ENCODE measurements around the gene GJB2. TPM values are rescaled to one million over a fixed set of nuclear protein-coding genes. Genes with fewer than 3 reads are reported as not detected.

The GJB2 gene
- total RNA-seq, 1 experiment from 2014 or later = not detected

- DNase-seq (ENCODE audit: low read depth in 1 of 2, low spot score in 2 of 2) = no peak
- Histone ChIP-seq H3K27ac (no peak overlapping the region), H3K36me3 (no peaks in the 10 kb centered on the region), H3K4me3 (no peak overlapping the region), H3K27me3 (replicated peaks) (peaks cover 20% of the 10 kb centered on the region), H3K9me3 (replicated peaks) (no peaks in the 10 kb centered on the region), H3K4me1 (replicated peaks) (peaks cover 15% of the 10 kb centered on the region)
Observed at GRCh38 chr13:20188667-20189553, 3.8 kb downstream of the GJB2 start.

GRCh38 chr13:20186771-20187170, 6.0 kb downstream of the GJB2 start:
- Histone ChIP-seq H3K4me3 (no peak overlapping the region), H3K36me3 (no peaks in the 10 kb centered on the region), H3K9me3 (replicated peaks) (no peaks in the 10 kb centered on the region), H3K27me3 (replicated peaks) (no peaks in the 10 kb centered on the region; the same call in 1 of the 2 replicates), H3K4me1 (replicated peaks) (peaks cover 10% of the 10 kb centered on the region), H3K27ac (no peak overlapping the region)
- no peak for DNase-seq (ENCODE audit: low read depth in 1 of 2, low spot score in 2 of 2)

- peaks cover 6% of the 10 kb centered on the region for H3K4me1 ChIP-seq (replicated peaks)
- H3K9me3 ChIP-seq (replicated peaks) = no peaks in the 10 kb centered on the region
- DNase-seq (ENCODE audit: low read depth in 1 of 2, low spot score in 2 of 2) = no peak
- no peaks in the 10 kb centered on the region for H3K36me3 ChIP-seq
- no peak overlapping the region for H3K27ac ChIP-seq
- no peaks in the 10 kb centered on the region for H3K27me3 ChIP-seq (replicated peaks)
- no peak overlapping the region for H3K4me3 ChIP-seq
Observed at GRCh38 chr13:20185366-20186056, 7.2 kb downstream of the GJB2 start.

GRCh38 chr13:20182231-20182846, 10.4 kb downstream of the GJB2 start:
- Histone ChIP-seq H3K4me3 (no peak overlapping the region), H3K36me3 (no peaks in the 10 kb centered on the region), H3K9me3 (replicated peaks) (no peaks in the 10 kb centered on the region), H3K27me3 (replicated peaks) (no peaks in the 10 kb centered on the region), H3K27ac (no peak overlapping the region), H3K4me1 (replicated peaks) (no peaks in the 10 kb centered on the region)
- peak in 1 of 2 experiments; percentile 28 for DNase-seq (ENCODE audit: low read depth in 1 of 2, low spot score in 2 of 2)

GRCh38 chr13:20181188-20181587, 11.6 kb downstream of the GJB2 start:
- DNase-seq (ENCODE audit: low read depth in 1 of 2, low spot score in 2 of 2) = no peak
- no peaks in the 10 kb centered on the region for H3K4me1 ChIP-seq (replicated peaks)
- H3K9me3 ChIP-seq (replicated peaks) = no peaks in the 10 kb centered on the region
- H3K27me3 ChIP-seq (replicated peaks) = no peaks in the 10 kb centered on the region
- no peak overlapping the region for H3K27ac ChIP-seq
- no peak overlapping the region for H3K4me3 ChIP-seq
- no peaks in the 10 kb centered on the region for H3K36me3 ChIP-seq

DNA sequence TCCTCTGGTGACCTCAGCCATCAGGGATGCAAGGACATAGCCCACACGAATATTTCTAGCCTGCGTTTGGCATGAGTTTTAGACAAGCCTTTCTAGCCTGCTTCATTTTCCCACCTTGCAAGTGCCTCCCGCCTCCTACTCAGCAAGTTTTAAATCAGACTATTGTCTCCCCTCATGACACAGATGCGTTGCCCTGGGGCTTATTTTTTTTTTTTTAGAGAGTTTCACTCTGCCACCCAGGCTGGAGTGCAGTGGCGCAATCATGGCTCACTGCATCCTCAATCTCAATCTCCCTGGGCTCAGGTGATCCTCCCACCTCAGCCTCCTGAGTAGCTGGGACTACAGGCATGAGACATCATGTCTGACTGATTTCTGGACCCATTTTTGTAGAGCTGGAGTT, 14.6 kb downstream of the GJB2 start:
- Histone ChIP-seq H3K4me3 (no peak overlapping the region), H3K27ac (no peak overlapping the region), H3K4me1 (replicated peaks) (peaks cover 9% of the 10 kb centered on the region), H3K9me3 (replicated peaks) (no peaks in the 10 kb centered on the region), H3K27me3 (replicated peaks) (no peaks in the 10 kb centered on the region), H3K36me3 (no peaks in the 10 kb centered on the region)
- DNase-seq (ENCODE audit: low read depth in 1 of 2, low spot score in 2 of 2) = no peak

DNA sequence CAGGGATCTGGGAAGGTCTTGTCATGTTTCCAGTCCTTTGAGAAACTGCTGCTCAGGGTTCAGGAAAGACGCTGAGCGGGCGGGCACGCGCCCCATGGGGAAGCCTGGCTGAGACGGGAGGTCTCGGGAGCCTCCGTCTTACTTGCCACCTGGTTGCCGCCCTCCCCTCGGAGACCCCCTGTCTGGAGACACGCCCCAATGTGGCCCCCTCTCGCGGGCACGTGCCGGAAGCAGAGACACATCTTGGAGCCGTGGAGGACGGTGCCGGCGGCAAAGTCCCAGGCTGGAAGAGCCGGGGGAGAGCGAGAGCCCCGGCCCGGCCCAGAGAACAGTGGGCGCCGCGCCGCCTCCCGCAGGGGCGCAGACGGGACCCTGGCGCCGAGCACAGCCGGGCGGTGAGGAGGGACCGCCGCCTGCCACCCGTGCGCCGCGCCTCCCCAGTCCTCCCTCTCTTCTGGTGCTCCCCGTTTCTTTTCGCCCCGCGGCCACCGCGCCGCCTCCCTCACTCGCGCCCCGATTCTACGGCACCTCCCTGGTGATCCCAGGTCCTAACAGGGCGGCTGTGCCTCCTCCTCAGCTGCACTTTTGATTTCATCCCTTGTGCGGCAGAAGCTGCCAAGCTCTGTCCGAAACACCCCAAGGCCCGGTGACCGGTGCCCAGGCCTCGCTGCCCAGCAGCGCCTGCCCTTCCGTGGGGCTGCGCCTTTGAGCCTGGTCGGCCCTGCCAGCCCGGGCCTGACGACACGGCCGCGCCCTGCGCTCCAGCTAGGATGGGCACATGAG, 15.5 kb downstream of the GJB2 start:
- Histone ChIP-seq H3K27me3 (replicated peaks) (no peaks in the 10 kb centered on the region), H3K4me3 (no peak overlapping the region), H3K4me1 (replicated peaks) (peaks cover 9% of the 10 kb centered on the region), H3K36me3 (no peaks in the 10 kb centered on the region), H3K27ac (no peak overlapping the region), H3K9me3 (replicated peaks) (no peaks in the 10 kb centered on the region)
- DNase-seq (ENCODE audit: low read depth in 1 of 2, low spot score in 2 of 2) = no peak

GRCh38 chr13:20175907-20176652, 16.7 kb downstream of the GJB2 start:
- Histone ChIP-seq H3K27ac (no peak overlapping the region), H3K4me3 (no peak overlapping the region), H3K9me3 (replicated peaks) (no peaks in the 10 kb centered on the region), H3K36me3 (no peaks in the 10 kb centered on the region), H3K4me1 (replicated peaks) (peaks cover 9% of the 10 kb centered on the region), H3K27me3 (replicated peaks) (no peaks in the 10 kb centered on the region)
- DNase-seq (ENCODE audit: low read depth in 1 of 2, low spot score in 2 of 2) = no peak

DNA sequence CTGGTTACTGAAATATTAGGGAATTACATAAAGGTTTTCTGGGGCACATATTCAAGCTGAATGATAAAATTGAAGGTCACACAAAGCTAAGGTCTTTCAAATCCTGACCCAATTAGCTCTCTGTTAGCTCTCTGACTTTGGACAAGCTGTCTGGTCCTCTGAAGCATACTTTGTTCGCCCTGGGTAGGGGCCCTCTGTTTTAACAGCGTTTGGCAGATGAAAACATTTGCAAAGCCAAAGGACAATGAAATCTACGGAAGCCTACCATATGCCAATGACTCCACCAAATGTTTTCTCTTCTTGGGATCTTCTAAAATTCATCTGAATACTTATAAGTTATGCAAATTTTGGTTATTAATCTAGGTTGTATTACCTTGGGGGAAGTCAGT, 17.3 kb downstream of the GJB2 start:
- H3K36me3 ChIP-seq = no peaks in the 10 kb centered on the region
- H3K4me1 ChIP-seq (replicated peaks) = peaks cover 9% of the 10 kb centered on the region
- H3K4me3 ChIP-seq = no peak overlapping the region
- DNase-seq (ENCODE audit: low read depth in 1 of 2, low spot score in 2 of 2) = no peak
- H3K27ac ChIP-seq = no peak overlapping the region
- no peaks in the 10 kb centered on the region for H3K27me3 ChIP-seq (replicated peaks)
- H3K9me3 ChIP-seq (replicated peaks) = no peaks in the 10 kb centered on the region

DNA sequence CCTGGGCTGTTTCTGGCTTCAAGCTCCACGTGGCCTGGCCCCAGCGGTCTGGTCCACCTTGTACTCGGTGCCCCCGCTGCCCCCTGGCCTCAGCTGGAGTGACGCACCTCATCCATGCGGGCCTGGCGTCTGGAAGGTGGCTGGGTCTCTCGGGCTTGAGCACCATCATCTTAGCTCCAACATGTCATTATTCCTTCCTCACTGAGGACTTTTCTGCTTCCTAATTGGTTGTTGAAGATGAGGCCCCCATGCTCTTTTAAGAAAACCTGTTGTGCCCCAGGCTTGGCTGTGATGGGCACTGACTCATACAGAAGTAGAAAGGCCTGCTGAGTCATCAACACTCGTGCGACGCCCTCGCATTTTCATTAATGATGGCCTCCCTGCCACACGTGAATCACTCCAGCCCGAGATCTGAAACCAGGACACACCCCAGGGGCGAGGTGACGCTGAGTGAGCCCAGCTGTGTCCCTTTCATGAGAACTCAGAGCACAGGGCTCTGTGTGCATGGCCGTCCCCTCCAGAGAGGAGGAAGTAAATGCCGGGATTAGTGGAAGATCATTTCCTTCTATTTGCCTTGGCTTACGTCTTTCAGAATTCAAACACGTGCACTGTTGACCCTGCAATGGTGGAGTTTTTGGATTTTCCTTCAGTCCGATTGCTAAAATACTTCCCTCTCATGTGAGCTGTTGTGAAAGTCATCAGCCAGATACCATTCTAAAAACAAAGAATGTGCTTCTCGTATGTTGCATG, 17.9 kb downstream of the GJB2 start:
- H3K27ac ChIP-seq = no peak overlapping the region
- no peaks in the 10 kb centered on the region for H3K27me3 ChIP-seq (replicated peaks)
- peak; percentile 50 to 73 for DNase-seq (ENCODE audit: low read depth in 1 of 2, low spot score in 2 of 2)
- no peaks in the 10 kb centered on the region for H3K9me3 ChIP-seq (replicated peaks)
- no peaks in the 10 kb centered on the region for H3K36me3 ChIP-seq
- no peak overlapping the region for H3K4me3 ChIP-seq
- H3K4me1 ChIP-seq (replicated peaks) = peaks cover 9% of the 10 kb centered on the region

GRCh38 chr13:20173116-20173746, 19.5 kb downstream of the GJB2 start:
- Histone ChIP-seq H3K4me1 (replicated peaks) (peaks cover 9% of the 10 kb centered on the region), H3K4me3 (no peak overlapping the region), H3K27me3 (replicated peaks) (no peaks in the 10 kb centered on the region), H3K36me3 (no peaks in the 10 kb centered on the region), H3K9me3 (replicated peaks) (no peaks in the 10 kb centered on the region), H3K27ac (no peak overlapping the region)
- no peak for DNase-seq (ENCODE audit: low read depth in 1 of 2, low spot score in 2 of 2)

DNA sequence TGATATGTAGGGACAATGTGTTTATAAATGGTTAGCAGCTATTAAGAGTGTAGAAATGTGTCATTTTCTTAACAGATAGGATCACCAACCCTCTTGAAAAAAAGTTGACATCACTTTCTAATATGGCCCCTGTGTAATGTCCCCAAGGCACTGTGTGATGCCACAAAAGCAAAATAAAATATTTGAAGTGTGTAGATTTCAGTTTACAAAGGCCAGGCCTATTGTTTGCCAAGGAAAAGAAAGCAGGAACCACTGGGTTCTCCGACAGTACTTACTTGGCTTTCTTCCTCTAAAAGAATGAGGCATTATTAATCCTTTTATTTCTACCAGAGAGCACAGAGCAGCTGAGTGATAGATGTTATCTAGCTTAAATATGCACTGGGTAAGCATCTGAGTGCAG, 21.4 kb downstream of the GJB2 start:
- no peak overlapping the region for H3K27ac ChIP-seq
- no peaks in the 10 kb centered on the region for H3K27me3 ChIP-seq (replicated peaks)
- no peak overlapping the region for H3K4me3 ChIP-seq
- H3K4me1 ChIP-seq (replicated peaks) = peaks cover 9% of the 10 kb centered on the region
- no peaks in the 10 kb centered on the region for H3K36me3 ChIP-seq
- H3K9me3 ChIP-seq (replicated peaks) = no peaks in the 10 kb centered on the region
- no peak for DNase-seq (ENCODE audit: low read depth in 1 of 2, low spot score in 2 of 2)

Measured in SJSA1 (cell line).